Keratinocyte (primary cell): Measurements from ENCODE around the gene OR2F1.

Experiments
- EZH2 ChIP-seq: IDR thresholded peaks from one replicate; pipeline ENCODE4 v1.6.1; 2012; ENCODE audit warnings: inconsistent platforms, mild to moderate bottlenecking, low read length, moderate library complexity
- TF ChIP-seq, protein P1 (sequence below), 3 experiments: IDR thresholded peaks in 1 of 3; conservative IDR thresholded peaks in 1 of 3; optimal IDR thresholded peaks in 1 of 3; 2 replicates in 2 of 3; 3 replicates in 1 of 3; pipeline versions ENCODE3 to v1.5.1; 2011; ENCODE audit warnings: low read length in 3 of 3, mild to moderate bottlenecking in 3 of 3, moderate library complexity in 2 of 3, control low read depth in 1 of 3, inconsistent platforms in 1 of 3; ENCODE audit not compliant: insufficient read depth in 2 of 3; ENCODE audit errors: extremely low read depth in 1 of 3

DNA sequence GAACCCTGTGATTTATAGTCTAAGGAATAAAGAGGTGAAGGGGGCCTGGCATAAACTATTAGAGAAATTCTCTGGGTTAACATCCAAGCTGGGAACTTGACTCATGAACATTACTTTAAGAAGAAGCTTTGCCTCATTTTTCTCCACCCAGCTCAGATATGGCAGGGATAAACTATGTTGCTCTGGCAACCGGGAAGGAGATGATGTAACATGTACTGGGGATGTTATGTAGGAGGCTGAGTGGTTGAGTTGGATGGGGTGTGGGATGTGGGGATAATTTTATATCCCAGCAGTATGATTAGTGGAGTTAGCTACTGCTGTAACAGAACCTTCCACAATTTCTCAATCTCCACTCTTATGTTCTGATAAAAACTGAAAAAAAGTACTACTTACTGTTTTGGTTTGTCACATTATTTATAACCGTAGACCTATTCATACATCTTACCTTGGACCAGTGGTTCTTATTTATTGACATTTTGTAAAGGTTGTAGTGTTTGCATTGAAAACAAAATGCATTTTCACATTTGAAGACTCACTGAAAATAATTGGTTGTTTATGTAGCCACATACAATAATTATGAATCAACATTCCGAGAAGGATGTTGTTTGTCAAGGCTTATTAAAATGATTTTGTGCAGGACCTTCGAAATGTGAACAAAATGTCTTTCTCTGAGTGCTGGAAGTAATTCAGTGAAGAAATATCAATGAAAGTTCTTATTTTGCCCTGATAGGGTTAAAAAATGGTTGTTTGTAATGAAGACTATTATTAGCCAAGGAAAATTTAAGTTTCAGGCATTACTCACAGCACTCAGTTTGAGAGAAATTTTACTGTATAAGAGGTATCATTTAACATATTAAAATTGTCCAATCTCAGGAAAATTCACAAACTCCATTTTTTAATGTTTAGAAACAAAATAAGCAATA, 18.3 kb upstream of the OR2F1 start:
- TF ChIP-seq, protein P1, sequence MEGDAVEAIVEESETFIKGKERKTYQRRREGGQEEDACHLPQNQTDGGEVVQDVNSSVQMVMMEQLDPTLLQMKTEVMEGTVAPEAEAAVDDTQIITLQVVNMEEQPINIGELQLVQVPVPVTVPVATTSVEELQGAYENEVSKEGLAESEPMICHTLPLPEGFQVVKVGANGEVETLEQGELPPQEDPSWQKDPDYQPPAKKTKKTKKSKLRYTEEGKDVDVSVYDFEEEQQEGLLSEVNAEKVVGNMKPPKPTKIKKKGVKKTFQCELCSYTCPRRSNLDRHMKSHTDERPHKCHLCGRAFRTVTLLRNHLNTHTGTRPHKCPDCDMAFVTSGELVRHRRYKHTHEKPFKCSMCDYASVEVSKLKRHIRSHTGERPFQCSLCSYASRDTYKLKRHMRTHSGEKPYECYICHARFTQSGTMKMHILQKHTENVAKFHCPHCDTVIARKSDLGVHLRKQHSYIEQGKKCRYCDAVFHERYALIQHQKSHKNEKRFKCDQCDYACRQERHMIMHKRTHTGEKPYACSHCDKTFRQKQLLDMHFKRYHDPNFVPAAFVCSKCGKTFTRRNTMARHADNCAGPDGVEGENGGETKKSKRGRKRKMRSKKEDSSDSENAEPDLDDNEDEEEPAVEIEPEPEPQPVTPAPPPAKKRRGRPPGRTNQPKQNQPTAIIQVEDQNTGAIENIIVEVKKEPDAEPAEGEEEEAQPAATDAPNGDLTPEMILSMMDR (optimal IDR thresholded peaks at IDR 0.05 in 1 of 3, IDR thresholded peaks at IDR 0.05 in 1 of 3, conservative IDR thresholded peaks at IDR 0.05 in 1 of 3; ENCODE audit: extremely low read depth in 1 of 3, insufficient read depth in 2 of 3, low read length in 3 of 3), result no peak
- TF ChIP-seq EZH2, result no peak
